Natural killer cell (primary cell): Measurements from ENCODE around the gene CNDP1. TPM values are rescaled to one million over a fixed set of nuclear protein-coding genes. Genes with fewer than 3 reads are reported as not detected.

ENCODE experiments used
- ATAC-seq, 3 donors: fragments of 150-1000 bp in 2 of 3; fragments of 200-7000 bp in 1 of 3; cut with Tn5 transposase; 1 replicate in 1 of 3; 2 replicates in 2 of 3; pipeline ENCODE4 v1.10.0; 2021; ENCODE audit warnings: mild to moderate bottlenecking in 2 of 3, moderate library complexity in 2 of 3
- DNase-seq, 2 donors: peaks; one replicate each; pipeline versions ENCODE4 v3.0.0 to v3.0.0-alpha.2; 2013 to 2021; ENCODE audit warnings: mixed read lengths in 1 of 2
- H3K27ac ChIP-seq: one replicate; pipeline ENCODE4 v1.5.1; 2013; ENCODE audit warnings: mild to moderate bottlenecking, low read length
- H3K27me3 ChIP-seq: one replicate; pipeline ENCODE4 v1.6.1; 2013; ENCODE audit warnings: low read length; ENCODE audit not compliant: control insufficient read depth, insufficient read depth
- H3K36me3 ChIP-seq: one replicate; pipeline ENCODE4 v1.6.1; 2013; ENCODE audit warnings: low read length; ENCODE audit not compliant: control insufficient read depth, insufficient read depth
- H3K4me1 ChIP-seq: one replicate; pipeline ENCODE4 v1.6.1; 2013; ENCODE audit warnings: low read length; ENCODE audit not compliant: control insufficient read depth, insufficient read depth
- H3K4me3 ChIP-seq: one replicate; pipeline ENCODE4 v1.5.1; 2013; ENCODE audit warnings: low read length
- H3K9me3 ChIP-seq: one replicate; pipeline ENCODE4 v1.6.1; 2013; ENCODE audit warnings: low read length; ENCODE audit not compliant: control insufficient read depth, insufficient read depth
- H3K27ac Mint-ChIP-seq, 2 donors: one replicate each; pipeline ENCODE4 v1.8.0; 2022; ENCODE audit warnings: mild to moderate bottlenecking in 2 of 2, mixed read lengths in 2 of 2, moderate library complexity in 1 of 2
- H3K27me3 Mint-ChIP-seq, 2 donors: one replicate each; pipeline ENCODE4 v1.8.0; 2022; ENCODE audit warnings: low read depth in 2 of 2, mixed read lengths in 2 of 2
- H3K36me3 Mint-ChIP-seq: one replicate; pipeline ENCODE4 v1.8.0; 2022; ENCODE audit warnings: mixed read lengths
- H3K4me1 Mint-ChIP-seq, 2 donors: one replicate each; pipeline ENCODE4 v1.8.0; 2022; ENCODE audit warnings: mixed read lengths in 2 of 2
- H3K4me3 Mint-ChIP-seq: one replicate; pipeline ENCODE4 v1.8.0; 2022; ENCODE audit warnings: mild to moderate bottlenecking, moderate library complexity, mixed read lengths
- H3K9me3 Mint-ChIP-seq, 2 donors: one replicate each; pipeline ENCODE4 v1.8.0; 2022; ENCODE audit warnings: mixed read lengths in 2 of 2
- CTCF ChIP-seq: fragments of 200-600 bp; IDR thresholded peaks from one replicate; pipeline ENCODE4 v1.8.0; 2022; ENCODE audit warnings: antibody characterized with exemption
- WGBS: methylation state at CpG from one replicate; pipeline ENCODE4 v1.1.7; 2013; ENCODE audit warnings: missing lambda C conversion rate; ENCODE audit not compliant: insufficient coverage; 5-methylcytosine and 5-hydroxymethylcytosine counted together
- intact Hi-C: fragments of 100-400 bp; cut with micrococcal nuclease; formaldehyde crosslinking; loops from one replicate; pipeline ENCODE4 v1.14.2; 2022
- total RNA-seq, 4 donors: library from RNA; stranded (reverse); fragments of 120-200 nt in 1 of 4; gene quantifications; one replicate each; pipeline versions ENCODE4 v1.2.3 to v1.2.4, GENCODE V29; 2013 to 2022

Gene CNDP1
- total RNA-seq, 3 donors from 2014 or later (not counting 1 experiment from before 2014, with no cell fraction given) = 0.31 to 0.60 (median 0.57) TPM

GRCh38 chr18:74546007-74546406 lies 11.7 kb downstream of the CNDP1 start:
- peaks cover 0 to 3% of the 10 kb centered on the region in 2 donors for H3K27me3 Mint-ChIP-seq
- no peaks in the 10 kb centered on the region for H3K36me3 Mint-ChIP-seq
- peaks cover 5% of the 10 kb centered on the region for H3K4me1 ChIP-seq
- no peak for ATAC-seq
- no peaks in the 10 kb centered on the region for H3K9me3 Mint-ChIP-seq
- WGBS = 89% methylated on average over 11 of the region's 11 CpGs
- no peaks in the 10 kb centered on the region for H3K27me3 ChIP-seq
- H3K4me3 Mint-ChIP-seq = no peak overlapping the region
- intact Hi-C loops = no loop called here
- H3K27ac ChIP-seq = no peak overlapping the region
- DNase-seq = no peak
- no peak for TF ChIP-seq CTCF
- no peaks in the 10 kb centered on the region for H3K4me1 Mint-ChIP-seq
- H3K27ac Mint-ChIP-seq = no peak overlapping the region
- no peaks in the 10 kb centered on the region for H3K36me3 ChIP-seq
- peaks cover 9% of the 10 kb centered on the region for H3K9me3 ChIP-seq
- H3K4me3 ChIP-seq = no peak overlapping the region

GRCh38 chr18:74546751-74547530 lies 12.6 kb downstream of the CNDP1 start:
- Histone ChIP-seq H3K27me3 (no peaks in the 10 kb centered on the region), H3K4me3 (no peak overlapping the region), H3K9me3 (peaks cover 9% of the 10 kb centered on the region), H3K36me3 (no peaks in the 10 kb centered on the region), H3K27ac (no peak overlapping the region), H3K4me1 (no peaks in the 10 kb centered on the region)
- no peak overlapping the region for H3K27ac Mint-ChIP-seq
- WGBS = 71% methylated on average over 9 of the region's 9 CpGs
- TF ChIP-seq CTCF = no peak
- no peaks in the 10 kb centered on the region for H3K9me3 Mint-ChIP-seq
- H3K36me3 Mint-ChIP-seq = no peaks in the 10 kb centered on the region
- no peak overlapping the region for H3K4me3 Mint-ChIP-seq
- no peak for ATAC-seq
- intact Hi-C loops = no loop called here
- no peaks in the 10 kb centered on the region for H3K4me1 Mint-ChIP-seq
- peaks cover 0 to 8% of the 10 kb centered on the region in 2 donors for H3K27me3 Mint-ChIP-seq
- DNase-seq = no peak

GRCh38 chr18:74547860-74548259 lies 13.6 kb downstream of the CNDP1 start:
- Histone ChIP-seq H3K4me1 (no peaks in the 10 kb centered on the region), H3K27ac (no peak overlapping the region), H3K36me3 (no peaks in the 10 kb centered on the region), H3K27me3 (peaks cover 1% of the 10 kb centered on the region), H3K9me3 (peaks cover 9% of the 10 kb centered on the region), H3K4me3 (no peak overlapping the region)
- Mint-ChIP-seq H3K27ac (no peak overlapping the region), H3K4me1 (no peaks in the 10 kb centered on the region), H3K27me3 (peaks cover 0 to 8% of the 10 kb centered on the region in 2 donors), H3K9me3 (no peaks in the 10 kb centered on the region), H3K4me3 (no peak overlapping the region), H3K36me3 (no peaks in the 10 kb centered on the region)
- ATAC-seq = no peak
- DNase-seq = no peak
- WGBS = 94% methylated on average over 7 of the region's 7 CpGs
- intact Hi-C loops = no loop called here
- TF ChIP-seq CTCF = no peak
